ENCODE results near the gene DYNC1I2.

DNA sequence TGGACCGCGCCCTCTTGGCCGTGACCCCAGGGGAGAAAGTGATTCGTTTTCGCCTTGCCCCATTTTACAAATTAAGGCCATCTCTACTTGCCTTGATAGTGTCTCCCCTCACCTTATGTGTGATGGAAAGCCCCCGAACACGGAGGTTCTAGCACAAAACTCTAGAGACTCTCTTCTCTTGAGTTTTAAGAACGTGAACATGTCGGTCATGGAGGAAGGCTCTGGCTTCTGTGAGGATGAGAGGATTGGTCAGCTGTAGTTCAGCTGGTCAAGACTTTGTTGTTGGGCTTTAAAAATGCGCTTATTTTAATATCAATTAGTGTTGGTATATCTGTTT, 828 bp downstream of the DYNC1I2 start:
- no peak for TF ChIP-seq CTCF (IDR thresholded peaks at IDR 0.05)
- no peak for TF ChIP-seq POLR2AphosphoS5 (IDR thresholded peaks at IDR 0.05; ENCODE audit: low read depth, low read length)
- TF ChIP-seq REST (IDR thresholded peaks at IDR 0.05; ENCODE audit: insufficient read depth in 1 of 2, low read depth in 2 of 2, low read length in 1 of 2) = no peak

All from Panc1 (cell line).